Sigmoid colon (tissue), 7 donors: Measurements from ENCODE around the gene CDKN2D. TPM values are rescaled to one million over a fixed set of nuclear protein-coding genes. Genes with fewer than 3 reads are reported as not detected.

Source experiments
- DNase-seq: peaks from one replicate; pipeline ENCODE4 v3.0.0-alpha.2; 2019
- H3K27ac ChIP-seq, 4 donors: fragments of 200-600 bp; sonication (generic); one replicate each; pipeline ENCODE4 v1.5.1; 2016 to 2019; ENCODE audit warnings: mild to moderate bottlenecking in 1 of 4
- H3K27me3 ChIP-seq, 3 donors: fragments of 200-600 bp; sonication (generic); one replicate each; pipeline ENCODE4 v1.5.1; 2019; ENCODE audit warnings: mild to moderate bottlenecking in 1 of 3
- H3K36me3 ChIP-seq, 4 donors: fragments of 200-600 bp; sonication (generic); one replicate each; pipeline ENCODE4 v1.5.1; 2016 to 2019
- H3K4me1 ChIP-seq, 4 donors: fragments of 200-600 bp; sonication (generic); one replicate each; pipeline ENCODE4 v1.5.1; 2017 to 2019
- H3K4me3 ChIP-seq, 4 donors: fragments of 200-600 bp; sonication (generic); one replicate each; pipeline ENCODE4 v1.5.1; 2017 to 2019; ENCODE audit warnings: mild to moderate bottlenecking in 2 of 4, moderate library complexity in 1 of 4
- H3K9me3 ChIP-seq, 4 donors: fragments of 200-600 bp in 3 of 4; sonication (generic) in 3 of 4; one replicate each; pipeline versions ENCODE4 v1.5.1 to v1.6.1; 2013 to 2019
- EP300 ChIP-seq, 4 donors: sonication (generic); formaldehyde crosslinking; IDR thresholded peaks; one replicate each; pipeline ENCODE4 v1.6.1; 2017; ENCODE audit warnings: antibody characterized with exemption in 4 of 4
- POLR2A ChIP-seq, 2 donors: fragments of 450-650 bp; IDR thresholded peaks; one replicate each; pipeline ENCODE4 v1.6.1; 2016; ENCODE audit warnings: antibody characterized with exemption in 2 of 2, mild to moderate bottlenecking in 2 of 2, moderate library complexity in 2 of 2
- POLR2AphosphoS5 ChIP-seq, 4 donors: sonication (generic); formaldehyde crosslinking; IDR thresholded peaks; one replicate each; pipeline ENCODE4 v1.6.1; 2017; ENCODE audit warnings: antibody characterized with exemption in 4 of 4
- WGBS, 2 donors: extraction: QIAGEN DNeasy Blood & Tissue Kit; methylation state at CpG; one replicate each; pipeline ENCODE4 v1.1.7; 2013; 5-methylcytosine and 5-hydroxymethylcytosine counted together
- intact Hi-C: fragments of 100-400 bp; cut with DNase I; formaldehyde crosslinking; loops from one replicate; pipeline ENCODE4 v1.15.1; 2023
- polyA plus RNA-seq, 3 donors: library from polyadenylated mRNA; stranded (reverse); fragments of 200-250 nt; gene quantifications; one replicate each; pipeline ENCODE4 v1.2.3, GENCODE V29; 2013
- total RNA-seq, 4 donors: library from RNA; depleted of rRNA; stranded (reverse); fragments of >200 nt; gene quantifications; one replicate each; pipeline ENCODE4 v1.1.0, GENCODE V29; 2016
- TF ChIP-seq, protein P1 (sequence below), 4 experiments: fragments of 450-650 bp in 3 of 4; fragments of 200-600 bp in 1 of 4; IDR thresholded peaks; one replicate each; pipeline ENCODE4 v1.5.1; 2016 to 2019; ENCODE audit warnings: antibody characterized with exemption in 4 of 4, mild to moderate bottlenecking in 3 of 4, moderate library complexity in 2 of 4
- donor health status: healthy with polysubstance abuse.
- donor health status: Bipolar disorder and iron deficiency.
- donor health status: healthy.

CDKN2D gene
- total and polyA plus RNA-seq, 7 donors: 7.5 to 28.2 (median 14.9) TPM

DNA sequence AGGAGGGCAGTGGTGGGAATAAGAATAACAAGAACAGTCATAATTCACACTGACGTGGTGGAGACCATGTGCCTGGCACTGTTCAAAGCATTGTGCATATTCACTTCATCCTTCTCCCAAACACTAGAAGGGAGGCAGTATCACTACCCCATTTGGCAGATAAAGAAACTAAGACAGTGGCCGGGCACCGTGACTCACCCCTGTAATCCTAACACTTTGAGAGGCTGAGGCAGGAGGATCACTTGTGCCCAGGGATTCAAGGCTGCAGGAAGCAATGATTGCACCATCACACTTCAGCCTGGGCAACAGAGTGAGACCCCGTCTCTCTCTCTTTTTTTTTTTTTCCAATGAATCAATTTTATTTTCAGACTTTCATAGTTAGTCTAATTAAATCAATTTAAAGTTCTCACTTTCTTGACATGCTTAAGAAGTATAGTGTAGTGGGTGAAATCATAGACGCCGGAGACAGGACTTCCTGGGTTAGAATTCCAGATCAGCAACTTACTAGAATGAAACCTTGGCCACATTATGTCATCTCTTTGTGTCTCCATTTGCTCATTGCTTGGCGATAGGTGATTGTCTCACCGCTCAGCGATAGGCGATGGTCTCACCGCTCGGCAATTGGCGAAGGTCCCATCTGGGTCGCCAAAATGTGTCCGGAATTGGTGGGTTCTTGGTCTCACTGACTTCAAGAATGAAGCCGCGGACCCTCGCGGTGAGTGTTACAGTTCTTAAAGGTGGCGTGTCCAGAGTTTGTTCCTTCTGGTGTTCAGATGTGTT is 30.4 kb downstream of the CDKN2D start:
- DNase-seq: no peak
- intact Hi-C loops: no loop called here

DNA sequence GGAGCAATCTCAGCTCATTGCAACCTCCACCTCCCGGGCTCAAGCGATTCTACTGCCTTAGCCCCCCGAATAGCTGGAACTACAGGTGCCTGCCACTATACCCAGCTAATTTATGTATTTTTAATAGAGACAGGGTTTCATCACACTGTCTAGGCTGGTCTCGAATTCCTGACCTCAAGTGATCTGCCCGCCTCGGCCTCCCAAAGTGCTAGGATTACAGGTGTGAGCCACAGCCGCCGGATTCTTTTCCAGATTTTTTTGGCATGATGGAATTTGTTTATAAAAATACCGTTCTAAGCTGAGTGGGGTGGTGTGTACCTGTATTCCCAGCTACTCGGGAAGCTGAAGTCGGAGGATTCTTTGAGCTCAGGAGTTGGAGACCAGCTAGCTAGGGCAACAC is 31.1 kb downstream of the CDKN2D start:
- Histone ChIP-seq H3K4me1 (no peaks in the 10 kb centered on the region), H3K27me3 (peaks cover 0 to 7% (median 5%) of the 10 kb centered on the region in 3 donors), H3K9me3 (no peaks in the 10 kb centered on the region), H3K27ac (no peak overlapping the region), H3K4me3 (no peak overlapping the region), H3K36me3 (no peaks in the 10 kb centered on the region)
- DNase-seq: no peak
- 68 to 84% methylated on average over 11 of the region's 11 CpGs for WGBS, 2 donors
- TF ChIP-seq EP300 (IDR thresholded peaks at IDR 0.05) (no peak), POLR2A (IDR thresholded peaks at IDR 0.05) (no peak), POLR2AphosphoS5 (IDR thresholded peaks at IDR 0.05) (no peak)
- TF ChIP-seq, protein P1, sequence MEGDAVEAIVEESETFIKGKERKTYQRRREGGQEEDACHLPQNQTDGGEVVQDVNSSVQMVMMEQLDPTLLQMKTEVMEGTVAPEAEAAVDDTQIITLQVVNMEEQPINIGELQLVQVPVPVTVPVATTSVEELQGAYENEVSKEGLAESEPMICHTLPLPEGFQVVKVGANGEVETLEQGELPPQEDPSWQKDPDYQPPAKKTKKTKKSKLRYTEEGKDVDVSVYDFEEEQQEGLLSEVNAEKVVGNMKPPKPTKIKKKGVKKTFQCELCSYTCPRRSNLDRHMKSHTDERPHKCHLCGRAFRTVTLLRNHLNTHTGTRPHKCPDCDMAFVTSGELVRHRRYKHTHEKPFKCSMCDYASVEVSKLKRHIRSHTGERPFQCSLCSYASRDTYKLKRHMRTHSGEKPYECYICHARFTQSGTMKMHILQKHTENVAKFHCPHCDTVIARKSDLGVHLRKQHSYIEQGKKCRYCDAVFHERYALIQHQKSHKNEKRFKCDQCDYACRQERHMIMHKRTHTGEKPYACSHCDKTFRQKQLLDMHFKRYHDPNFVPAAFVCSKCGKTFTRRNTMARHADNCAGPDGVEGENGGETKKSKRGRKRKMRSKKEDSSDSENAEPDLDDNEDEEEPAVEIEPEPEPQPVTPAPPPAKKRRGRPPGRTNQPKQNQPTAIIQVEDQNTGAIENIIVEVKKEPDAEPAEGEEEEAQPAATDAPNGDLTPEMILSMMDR (IDR thresholded peaks at IDR 0.05): no peak
- intact Hi-C loops: loop anchor here (2.0 kb wide), 1 partner anchor 21 kb away; the partner anchor contains the start of gene S1PR5

More for the DNA sequence above, 30.4 kb downstream of the CDKN2D start:
- peaks cover 0 to 4% (median 3%) of the 10 kb centered on the region in 4 donors for H3K4me1 ChIP-seq
- H3K27ac ChIP-seq: no peak overlapping the region
- no peaks in the 10 kb centered on the region for H3K36me3 ChIP-seq
- no peaks in the 10 kb centered on the region for H3K9me3 ChIP-seq
- TF ChIP-seq POLR2A (IDR thresholded peaks at IDR 0.05): no peak
- TF ChIP-seq EP300 (IDR thresholded peaks at IDR 0.05): no peak
- TF ChIP-seq POLR2AphosphoS5 (IDR thresholded peaks at IDR 0.05): no peak
- TF ChIP-seq, protein P1 (IDR thresholded peaks at IDR 0.05): no peak
- 65 to 69% methylated on average over 20 of the region's 20 CpGs for WGBS, 2 donors
- peaks cover 0 to 7% (median 5%) of the 10 kb centered on the region in 3 donors for H3K27me3 ChIP-seq
- H3K4me3 ChIP-seq: no peak overlapping the region

DNA sequence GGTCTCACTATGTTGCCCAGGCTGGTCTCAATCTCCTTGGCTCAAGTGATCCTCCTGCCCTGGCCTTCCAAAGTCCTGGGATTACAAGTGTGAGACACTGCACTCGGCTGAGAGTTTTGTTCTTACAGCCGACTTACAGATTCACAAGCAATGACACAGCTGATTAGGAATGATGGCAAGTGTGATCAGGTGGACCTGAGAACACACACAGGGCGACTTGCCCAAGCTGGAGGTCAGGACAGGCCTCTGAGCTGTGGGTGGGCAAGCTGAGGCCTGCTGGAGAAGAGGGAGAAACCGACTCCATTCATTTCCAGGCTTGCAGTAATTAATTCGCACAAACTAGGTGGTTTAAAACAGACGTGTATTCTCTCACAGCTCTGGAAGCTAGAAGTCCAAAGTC is 33.2 kb downstream of the CDKN2D start:
- intact Hi-C loops: loop anchor here (2.0 kb wide), 1 partner anchor 19 kb away; the partner anchor contains the start of gene S1PR5
- no peak overlapping the region for H3K27ac ChIP-seq

DNA sequence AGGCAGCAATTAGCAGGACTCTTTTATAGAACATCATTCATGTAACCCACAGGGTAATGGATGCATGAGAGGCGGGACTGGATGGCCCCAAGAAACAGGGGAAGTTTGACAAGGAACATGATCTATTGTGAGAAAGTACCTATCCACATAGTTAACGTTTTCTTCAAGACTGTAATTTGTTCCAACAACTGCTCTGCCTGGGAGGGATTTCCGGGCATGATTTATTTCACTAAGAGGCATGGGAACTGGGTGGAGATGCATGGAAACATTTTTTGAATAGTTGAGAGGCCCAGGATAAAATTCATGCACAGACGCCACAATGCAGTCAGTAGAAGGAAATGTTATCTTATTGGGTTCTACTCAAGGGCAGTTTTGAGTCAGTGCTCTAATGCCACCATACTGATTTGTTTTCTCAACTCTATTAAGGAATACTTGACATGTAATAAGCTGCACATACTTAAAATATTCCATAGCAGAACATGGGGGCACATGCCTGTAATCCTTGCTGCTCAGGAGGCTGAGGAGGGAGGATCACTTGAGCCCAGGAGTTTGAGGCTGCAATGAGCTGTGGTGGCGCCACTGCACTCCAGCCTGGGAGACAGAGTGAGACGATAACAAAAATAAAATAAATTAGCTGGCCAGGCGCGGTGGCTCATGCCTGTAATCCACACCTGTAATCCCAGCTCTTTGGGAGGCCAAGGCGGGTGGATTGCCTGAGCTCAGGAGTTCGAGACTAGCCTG is 35.0 kb downstream of the CDKN2D start:
- intact Hi-C loops: no loop called here
- Histone ChIP-seq H3K27me3 (peaks cover 0 to 7% (median 5%) of the 10 kb centered on the region in 3 donors), H3K9me3 (no peaks in the 10 kb centered on the region), H3K4me3 (no peak overlapping the region), H3K27ac (peak overlapping the region in 1 of 4 donors; percentile 64), H3K4me1 (no peaks in the 10 kb centered on the region), H3K36me3 (no peaks in the 10 kb centered on the region)
- no peak for DNase-seq
- TF ChIP-seq POLR2AphosphoS5 (IDR thresholded peaks at IDR 0.05) (no peak), EP300 (IDR thresholded peaks at IDR 0.05) (no peak), POLR2A (IDR thresholded peaks at IDR 0.05) (no peak)
- TF ChIP-seq, protein P1 (IDR thresholded peaks at IDR 0.05): no peak
- 76 to 78% methylated on average over 10 of the region's 10 CpGs for WGBS, 2 donors

More for the DNA sequence above, 33.2 kb downstream of the CDKN2D start:
- Histone ChIP-seq H3K4me1 (no peaks in the 10 kb centered on the region), H3K4me3 (no peak overlapping the region), H3K36me3 (no peaks in the 10 kb centered on the region), H3K27me3 (peaks cover 0 to 7% (median 5%) of the 10 kb centered on the region in 3 donors), H3K9me3 (no peaks in the 10 kb centered on the region)
- TF ChIP-seq POLR2A (IDR thresholded peaks at IDR 0.05) (no peak), EP300 (IDR thresholded peaks at IDR 0.05) (no peak), POLR2AphosphoS5 (IDR thresholded peaks at IDR 0.05) (no peak)
- TF ChIP-seq, protein P1 (IDR thresholded peaks at IDR 0.05): no peak
- 67 to 79% methylated on average over 6 of the region's 6 CpGs for WGBS, 2 donors
- DNase-seq: no peak
